H1 (cell line): ENCODE data around the gene AP2A2. TPM values are rescaled to one million over a fixed set of nuclear protein-coding genes. Genes with fewer than 3 reads are reported as not detected.

Experiments used
- CTCF ChIA-PET: fragments of 300-600 bp; sonication (Branson Sonifier 250); formaldehyde crosslinking; loops from one replicate; lab custom pipeline; 2021; ENCODE audit not compliant: partially characterized antibody; lab: Charles Lee
- POLR2A ChIA-PET: fragments of 300-600 bp; sonication (Branson Sonifier 250); formaldehyde crosslinking; loops from one replicate; lab custom pipeline; 2021; ENCODE audit warnings: inconsistent platforms; ENCODE audit not compliant: partially characterized antibody; lab: Charles Lee
- DNase-seq, 2 experiments: peaks; one replicate each; pipeline versions ENCODE4 v3.0.0 to v3.0.0-alpha.2; 2010 to 2022; ENCODE audit warnings: low spot score in 2 of 2, low read depth in 1 of 2, mixed read lengths in 1 of 2
- FAIRE-seq: peaks from 2 replicates; lab custom pipeline; 2011; peaks lifted over from hg19 to GRCh38; lab: Jason Lieb, UNC
- H2AFZ ChIP-seq: 2 replicates; pipeline ENCODE4 v1.8.1; 2012; ENCODE audit warnings: low read length, inconsistent platforms
- H2AK5ac ChIP-seq: 2 replicates; pipeline ENCODE4 v1.6.1; 2013; ENCODE audit warnings: low read depth, low read length
- H2BK120ac ChIP-seq: replicated peaks from 2 replicates; pipeline ENCODE3; 2013; ENCODE audit warnings: low read depth, low read length, inconsistent platforms
- H2BK12ac ChIP-seq: 2 replicates; pipeline ENCODE4 v1.6.1; 2013; ENCODE audit warnings: low read depth, low read length
- H2BK15ac ChIP-seq: 2 replicates; pipeline ENCODE4 v1.6.1; 2013; ENCODE audit warnings: low read length
- H2BK20ac ChIP-seq: 2 replicates; pipeline ENCODE4 v1.6.1; 2013; ENCODE audit warnings: low read length
- H2BK5ac ChIP-seq: 2 replicates; pipeline ENCODE4 v1.6.1; 2013; ENCODE audit warnings: low read depth, low read length
- H3K14ac ChIP-seq: 2 replicates; pipeline ENCODE4 v1.6.1; 2013; ENCODE audit warnings: inconsistent platforms; ENCODE audit not compliant: insufficient read length
- H3K18ac ChIP-seq: 2 replicates; pipeline ENCODE4 v1.6.1; 2013; ENCODE audit warnings: low read length; ENCODE audit errors: extremely low read depth
- H3K23ac ChIP-seq: 2 replicates; pipeline ENCODE4 v1.6.1; 2013; ENCODE audit warnings: inconsistent platforms; ENCODE audit not compliant: insufficient read length
- H3K23me2 ChIP-seq: 2 replicates; pipeline ENCODE4 v1.6.1; 2013; ENCODE audit warnings: low read depth, low read length
- H3K27ac ChIP-seq: 2 replicates; pipeline ENCODE4 v1.6.1; 2011; ENCODE audit warnings: low read depth, low read length, inconsistent platforms
- H3K27me3 ChIP-seq, 4 experiments: replicated peaks in 1 of 4; 1 replicate in 1 of 4; 2 replicates in 3 of 4; pipeline versions ENCODE4 v1.6.1 to v1.8.1; 2011 to 2013; ENCODE audit warnings: low read length in 3 of 4, mild to moderate bottlenecking in 3 of 4, inconsistent platforms in 2 of 4, mixed read lengths in 2 of 4, moderate library complexity in 1 of 4; ENCODE audit not compliant: control insufficient read depth in 3 of 4, insufficient read depth in 3 of 4; ENCODE audit errors: extremely low read depth in 1 of 4
- H3K36me3 ChIP-seq, 4 experiments: 2 replicates each; pipeline versions ENCODE4 v1.6.1 to v1.8.1; 2011 to 2013; ENCODE audit warnings: mild to moderate bottlenecking in 4 of 4, low read length in 3 of 4, moderate library complexity in 2 of 4, control low read depth in 1 of 4, inconsistent platforms in 1 of 4; ENCODE audit not compliant: insufficient read depth in 4 of 4, control insufficient read depth in 2 of 4
- H3K4ac ChIP-seq: replicated peaks from 2 replicates; pipeline ENCODE3; 2013; ENCODE audit warnings: low read length, low read depth, mixed read lengths, inconsistent platforms; ENCODE audit not compliant: insufficient read length
- H3K4me1 ChIP-seq, 4 experiments: replicated peaks in 1 of 4; 1 replicate in 1 of 4; 2 replicates in 3 of 4; pipeline versions ENCODE4 v1.6.1 to v1.8.1; 2011 to 2013; ENCODE audit warnings: low read length in 3 of 4, inconsistent platforms in 2 of 4, mixed read lengths in 1 of 4; ENCODE audit not compliant: insufficient read depth in 4 of 4, control insufficient read depth in 3 of 4
- H3K4me2 ChIP-seq, 2 experiments: 2 replicates each; pipeline versions ENCODE4 v1.6.1 to v1.8.1; 2011 to 2013; ENCODE audit warnings: low read depth in 2 of 2, low read length in 2 of 2, control low read depth in 1 of 2, inconsistent platforms in 1 of 2, mild to moderate bottlenecking in 1 of 2; ENCODE audit not compliant: insufficient read depth in 1 of 2
- H3K4me3 ChIP-seq, 4 experiments: fragments of 200-600, 300-600 bp in 1 of 4; sonication (generic), shearing (Covaris generic), sonication (Bioruptor Twin) in 1 of 4; 2 replicates each; pipeline versions ENCODE4 v1.5.1 to v1.8.1; 2011 to 2016; ENCODE audit warnings: low read length in 4 of 4, low read depth in 3 of 4, control low read depth in 2 of 4, inconsistent platforms in 2 of 4, mild to moderate bottlenecking in 2 of 4, mixed read lengths in 1 of 4, moderate library complexity in 1 of 4; ENCODE audit not compliant: insufficient read depth in 2 of 4; ENCODE audit errors: extremely low read depth in 1 of 4
- H3K56ac ChIP-seq: replicated peaks from 2 replicates; pipeline ENCODE3; 2013; ENCODE audit warnings: low read depth, mild to moderate bottlenecking, mixed read lengths, low read length, inconsistent platforms; ENCODE audit not compliant: insufficient read length
- H3K79me1 ChIP-seq: 2 replicates; pipeline ENCODE4 v1.6.1; 2013; ENCODE audit warnings: low read depth, low read length, control low read depth
- H3K79me2 ChIP-seq, 2 experiments: 2 replicates each; pipeline versions ENCODE4 v1.6.1 to v1.8.1; 2012 to 2013; ENCODE audit warnings: low read length in 2 of 2, mild to moderate bottlenecking in 2 of 2, inconsistent platforms in 1 of 2; ENCODE audit not compliant: insufficient read depth in 2 of 2, control insufficient read depth in 1 of 2
- H3K9ac ChIP-seq, 4 experiments: replicated peaks in 1 of 4; 1 replicate in 1 of 4; 2 replicates in 3 of 4; pipeline versions ENCODE4 v1.6.1 to v1.8.1; 2011 to 2013; ENCODE audit warnings: low read depth in 3 of 4, low read length in 3 of 4, control low read depth in 2 of 4, mild to moderate bottlenecking in 2 of 4, moderate library complexity in 2 of 4, inconsistent platforms in 1 of 4; ENCODE audit errors: extremely low read depth in 1 of 4
- H3K9me3 ChIP-seq, 2 experiments: 2 replicates each; pipeline versions ENCODE4 v1.6.1 to v1.8.1; 2012 to 2013; ENCODE audit warnings: mild to moderate bottlenecking in 2 of 2, moderate library complexity in 2 of 2, control low read depth in 1 of 2, inconsistent platforms in 1 of 2, low read depth in 1 of 2, low read length in 1 of 2, mixed read lengths in 1 of 2; ENCODE audit not compliant: insufficient read depth in 2 of 2
- H4K20me1 ChIP-seq, 2 experiments: replicated peaks in 1 of 2; 2 replicates each; pipeline versions ENCODE3 to v1.8.1; 2011 to 2013; ENCODE audit warnings: inconsistent platforms in 2 of 2, low read length in 2 of 2, mild to moderate bottlenecking in 1 of 2; ENCODE audit not compliant: insufficient read depth in 2 of 2, control insufficient read depth in 1 of 2
- H4K5ac ChIP-seq: 2 replicates; pipeline ENCODE4 v1.6.1; 2013; ENCODE audit warnings: low read length, low read depth, mixed read lengths, inconsistent platforms; ENCODE audit not compliant: insufficient read length
- H4K8ac ChIP-seq: 2 replicates; pipeline ENCODE4 v1.8.0; 2013; ENCODE audit warnings: mild to moderate bottlenecking, moderate library complexity, low read length, inconsistent platforms; ENCODE audit not compliant: insufficient read depth; ENCODE audit errors: extremely low read depth
- H4K91ac ChIP-seq: replicated peaks from 2 replicates; pipeline ENCODE3; 2013; ENCODE audit warnings: low read length, mixed read lengths, inconsistent platforms; ENCODE audit not compliant: insufficient read length
- MAFK ChIP-seq: IDR thresholded peaks from 2 replicates; pipeline ENCODE4 v1.6.1; 2012; ENCODE audit warnings: low read depth, mild to moderate bottlenecking, improper control_type of control experiment, low read length
- MAX ChIP-seq: IDR thresholded peaks from 2 replicates; pipeline ENCODE4 v1.6.1; 2012; ENCODE audit warnings: inconsistent platforms
- POLR2A ChIP-seq, 2 experiments: IDR thresholded peaks; 1 replicate in 1 of 2; 2 replicates in 1 of 2; pipeline ENCODE4 v1.6.1; 2011; ENCODE audit warnings: low read depth in 2 of 2, low read length in 2 of 2, mild to moderate bottlenecking in 2 of 2; ENCODE audit errors: control extremely low read depth in 1 of 2
- RFX5 ChIP-seq: IDR thresholded peaks from 2 replicates; pipeline ENCODE4 v1.6.1; 2011; ENCODE audit warnings: low read depth, low read length, improper control_type of control experiment, borderline replicate concordance
- RNF2 ChIP-seq: fragments of 200-900, 300-1000 bp; sonication (generic); IDR thresholded peaks from 2 replicates; pipeline ENCODE4 v1.7.1; 2016; ENCODE audit warnings: borderline replicate concordance, low read depth, mild to moderate bottlenecking, antibody characterized with exemption, low read length; ENCODE audit not compliant: poor library complexity, severe bottlenecking; ENCODE audit errors: missing control alignments
- SIX5 ChIP-seq: IDR thresholded peaks from 2 replicates; pipeline ENCODE4 v1.6.1; 2011; ENCODE audit warnings: mild to moderate bottlenecking, low read depth, low read length
- SP2 ChIP-seq: IDR thresholded peaks from 2 replicates; pipeline ENCODE4 v1.6.1; 2012; ENCODE audit warnings: mild to moderate bottlenecking, low read length, inconsistent platforms
- YY1 ChIP-seq: IDR thresholded peaks from 2 replicates; pipeline ENCODE4 v1.6.1; 2011; ENCODE audit warnings: low read depth, mild to moderate bottlenecking, low read length
- WGBS, 2 experiments: shearing (Covaris generic) in 1 of 2; methylation state at CpG; one replicate each; pipeline versions ENCODE4 v1.1.6 to v1.1.7; 2013 to 2015; ENCODE audit warnings: low lambda C conversion rate in 2 of 2, mixed read lengths in 2 of 2, inconsistent platforms in 1 of 2, low coverage in 1 of 2, missing lambda C conversion rate in 1 of 2; ENCODE audit not compliant: insufficient replicate concordance in 2 of 2, insufficient coverage in 1 of 2, insufficient read length in 1 of 2; ENCODE audit errors: extremely low coverage in 1 of 2, missing lambda C conversion rate in 1 of 2; 5-methylcytosine and 5-hydroxymethylcytosine counted together
- polyA plus RNA-seq, 7 experiments: library from polyadenylated mRNA; depleted of rRNA in 3 of 7; stranded (reverse) in 5 of 7; unstranded in 2 of 7; fragments of >200 nt in 5 of 7; fragments of 200-250 nt in 2 of 7; gene quantifications; 1 replicate in 5 of 7; 2 replicates in 1 of 7; 4 replicates in 1 of 7; pipeline versions ENCODE4 v1.2.1 to v1.2.3, GENCODE V29; 2011 to 2013; ENCODE audit warnings: missing spikeins in 2 of 7, mixed read lengths in 2 of 7
- total RNA-seq: library from RNA; stranded (reverse); fragmentation: NEBNext Ultra II Directional; extraction: Animal tissue kit (Norgen Biotek cat#: 25700); gene quantifications from 2 replicates; pipeline ENCODE4 v1.2.1, GENCODE V29; 2021

The AP2A2 gene
- total and polyA plus RNA-seq, 2 of the 8 experiments (the other 6 are each of a cell fraction or from before 2014, with no cell fraction given) = 50.0 to 65.0 TPM

GRCh38 chr11:991711-992307 lies 66.1 kb downstream of the AP2A2 start:
- FAIRE-seq = no peak
- H3K4me3 ChIP-seq = no peak overlapping the region
- H3K4me2 ChIP-seq = no peak overlapping the region
- no peaks in the 10 kb centered on the region for H3K4me1 ChIP-seq
- no peaks in the 10 kb centered on the region; a peak in 2 of 4 replicates for H3K79me2 ChIP-seq
- POLR2A ChIA-PET = no interaction called here
- H2AK5ac ChIP-seq = no peak overlapping the region
- no peak overlapping the region for H3K14ac ChIP-seq
- H4K8ac ChIP-seq = 0 out of 2 replicates have a peak overlapping the region, but pooled peaks have one; percentile 68
- no peak overlapping the region for H2BK15ac ChIP-seq
- H3K27me3 ChIP-seq = no peaks in the 10 kb centered on the region
- no peaks in the 10 kb centered on the region for H3K9me3 ChIP-seq
- H4K5ac ChIP-seq = no peak overlapping the region
- no peak for TF ChIP-seq RNF2
- TF ChIP-seq RFX5 = no peak
- TF ChIP-seq SIX5 = no peak
- no peak for TF ChIP-seq POLR2A (IDR thresholded peaks at IDR 0.05; ENCODE audit: control extremely low read depth in 1 of 2, low read depth in 2 of 2, low read length in 2 of 2)
- no peak for TF ChIP-seq YY1
- TF ChIP-seq MAX = no peak
- no peak for TF ChIP-seq MAFK
- no peak for TF ChIP-seq SP2
- TF ChIP-seq, all 59 proteins: peak for 0
- no peak for DNase-seq
- Histone ChIP-seq H3K9ac (no peak overlapping the region), H3K23me2 (no peaks in the 10 kb centered on the region), H3K27ac (no peak overlapping the region), H3K18ac (no peak overlapping the region), H3K79me1 (0 out of 2 replicates have a peak, but pooled peaks cover 2% of the 10 kb centered on the region), H4K91ac (no peak overlapping the region), H4K20me1 (peaks cover 0 to 22% of the 10 kb centered on the region in 2 experiments), H2AFZ (no peak overlapping the region), H2BK20ac (no peak overlapping the region), H2BK12ac (no peak overlapping the region), H3K56ac (no peak overlapping the region), H2BK5ac (no peak overlapping the region), H2BK120ac (no peak overlapping the region), H3K36me3 (peaks cover 14 to 41% (median 33%) of the 10 kb centered on the region in 4 experiments; a peak in 7 of 8 replicates), H3K4ac (no peak overlapping the region), H3K23ac (no peak overlapping the region)
- CTCF ChIA-PET = interaction anchor here (1.0 kb wide), 1 partner anchor 56 kb away, joined by 3 read pairs; no protein-coding TSS in a partner anchor
- WGBS, 2 experiments = 91% methylated on average over 16 of the region's 24 CpGs; no CpG with 5 or more reads in 1 of the 2 experiments
